ENCODE data around the gene TNS3.

TNS3 gene

GRCh38 chr7:47292832-47293309 lies 289.0 kb downstream of the TNS3 start:
- DNase-seq: no peak

- DNase-seq: no peak
Measured at GRCh38 chr7:47291461-47292081, 290.3 kb downstream of the TNS3 start.

- no peak for DNase-seq
Measured at GRCh38 chr7:47290867-47291266, 291.0 kb downstream of the TNS3 start.

GRCh38 chr7:47290466-47290865 lies 291.4 kb downstream of the TNS3 start:
- no peak for DNase-seq

- DNase-seq: no peak
Measured at GRCh38 chr7:47288060-47288459, 293.9 kb downstream of the TNS3 start.

- no peak for DNase-seq
Measured at GRCh38 chr7:47285860-47286491, 295.9 kb downstream of the TNS3 start.

- no peak for DNase-seq
Measured at GRCh38 chr7:47284691-47285635, 296.9 kb downstream of the TNS3 start.

GRCh38 chr7:47283497-47284131 lies 298.3 kb downstream of the TNS3 start:
- DNase-seq: no peak

- DNase-seq: no peak
Measured at GRCh38 chr7:47282790-47283496, 299.0 kb downstream of the TNS3 start.

- DNase-seq: no peak
Measured at GRCh38 chr7:47281966-47282643, 299.8 kb downstream of the TNS3 start.

GRCh38 chr7:47281161-47281560 lies 300.8 kb downstream of the TNS3 start:
- DNase-seq: no peak

GRCh38 chr7:47280114-47280513 lies 301.8 kb downstream of the TNS3 start:
- DNase-seq: no peak

- DNase-seq: no peak
Measured at GRCh38 chr7:47278043-47278442, 303.9 kb downstream of the TNS3 start.

- no peak for DNase-seq
Measured at GRCh38 chr7:47277321-47277781, 304.6 kb downstream of the TNS3 start.

GRCh38 chr7:47273974-47274766 lies 307.7 kb downstream of the TNS3 start:
- DNase-seq: no peak

- DNase-seq: no peak
Measured at GRCh38 chr7:47273088-47273487, 308.8 kb downstream of the TNS3 start.

GRCh38 chr7:47271749-47272148 lies 310.2 kb downstream of the TNS3 start:
- no peak for DNase-seq

- DNase-seq: no peak
Measured at GRCh38 chr7:47268851-47269836, 312.8 kb downstream of the TNS3 start.

- no peak for DNase-seq
Measured at GRCh38 chr7:47267346-47267745, 314.6 kb downstream of the TNS3 start.

GRCh38 chr7:47266799-47267198 lies 315.1 kb downstream of the TNS3 start:
- no peak for DNase-seq

Data from activated CD4-positive, alpha-beta T cell treated with anti-CD3 and anti-CD28 coated beads for 1 hour (primary cell).